K562 (cell line): ENCODE measurements around the gene ZNF652. TPM values are rescaled to one million over a fixed set of nuclear protein-coding genes. Genes with fewer than 3 reads are reported as not detected.
A peak's percentile ranks its signal among the peaks of the same experiment; 100 is the strongest.

Experiments
- ATAC-seq: fragments of 200-7000 bp; cut with Tn5 transposase; 3 replicates; pipeline ENCODE4 v1.9.1; 2020; ENCODE audit warnings: moderate library complexity
- BruUV-seq: library from RNA; stranded (reverse); fragments of 400-500 nt; replicated peaks from 2 replicates; lab custom pipeline; 2021; lab: Mats Ljungman, UMichigan
- CTCF ChIA-PET: fragments of 300-600 bp; formaldehyde crosslinking; extraction: SDS; loops from one replicate; lab custom pipeline; 2021; ENCODE audit warnings: low intra/inter-chr PET ratio; lab: Yijun Ruan, JAX
- POLR2A ChIA-PET: fragments of 300-600, 350-650 bp; sonication (Branson Sonifier 250); formaldehyde crosslinking; extraction: SDS; loops from one replicate; lab custom pipeline; 2021; ENCODE audit warnings: antibody characterized with exemption, inconsistent platforms; lab: Yijun Ruan, JAX
- DNase-seq, 4 experiments: peaks; one replicate each; pipeline versions ENCODE4 v3.0.0 to v3.0.0-alpha.2; 2011 to 2018; ENCODE audit warnings: low spot score in 3 of 4, mixed read lengths in 3 of 4; ENCODE audit errors: extremely low read depth in 1 of 4
- FAIRE-seq: peaks from 2 replicates; lab custom pipeline; 2011; peaks lifted over from hg19 to GRCh38; lab: Jason Lieb, UNC
- H2AFZ ChIP-seq: 2 replicates; pipeline ENCODE4 v1.6.0; 2011; ENCODE audit warnings: low read depth, low read length, control low read depth, inconsistent platforms
- H3K27ac ChIP-seq: fragments of 200-600 bp; 3 replicates; pipeline ENCODE4 v1.8.0; 2011; ENCODE audit warnings: low read depth, mild to moderate bottlenecking, control low read depth, inconsistent platforms, low read length, moderate library complexity, mixed read lengths; ENCODE audit errors: extremely low read depth
- H3K27me3 ChIP-seq, 2 experiments: fragments of 300-600 bp in 1 of 2; 2 replicates in 1 of 2; 3 replicates in 1 of 2; pipeline versions ENCODE4 v1.6.0 to v1.8.0; 2011; ENCODE audit warnings: inconsistent platforms in 2 of 2, low read length in 2 of 2, mild to moderate bottlenecking in 1 of 2, mixed read lengths in 1 of 2, moderate library complexity in 1 of 2; ENCODE audit not compliant: control insufficient read depth in 2 of 2, insufficient read depth in 2 of 2
- H3K36me3 ChIP-seq: fragments of 300-600 bp; 3 replicates; pipeline ENCODE4 v1.8.0; 2011; ENCODE audit warnings: mild to moderate bottlenecking, low read length, inconsistent platforms; ENCODE audit not compliant: control insufficient read depth, insufficient read depth
- H3K4me1 ChIP-seq, 2 experiments: fragments of 200-600 bp in 1 of 2; replicated peaks in 1 of 2; 2 replicates in 1 of 2; 3 replicates in 1 of 2; pipeline versions ENCODE4 v1.5.1 to v1.8.0; 2011; ENCODE audit warnings: inconsistent platforms in 2 of 2, low read length in 2 of 2, mild to moderate bottlenecking in 1 of 2, mixed read lengths in 1 of 2, moderate library complexity in 1 of 2; ENCODE audit not compliant: control insufficient read depth in 2 of 2, insufficient read depth in 2 of 2
- H3K4me2 ChIP-seq: 2 replicates; pipeline ENCODE4 v1.6.1; 2011; ENCODE audit warnings: low read length, control low read depth, inconsistent platforms, mixed read lengths; ENCODE audit not compliant: insufficient read depth
- H3K4me3 ChIP-seq: fragments of 200-600 bp; sonication (generic), shearing (Covaris generic); 2 replicates; pipeline ENCODE4 v1.5.1; 2016; ENCODE audit warnings: control low read depth, inconsistent platforms
- H3K79me2 ChIP-seq: fragments of 200-600 bp; 3 replicates; pipeline ENCODE4 v1.8.0; 2011; ENCODE audit warnings: low read length, inconsistent platforms; ENCODE audit not compliant: control insufficient read depth, insufficient read depth
- H3K9ac ChIP-seq, 2 experiments: 2 replicates each; pipeline versions ENCODE4 v1.6.0 to v1.6.1; 2011; ENCODE audit warnings: low read depth in 2 of 2, low read length in 2 of 2, control low read depth in 1 of 2, inconsistent platforms in 1 of 2, mild to moderate bottlenecking in 1 of 2, mixed read lengths in 1 of 2; ENCODE audit not compliant: insufficient read depth in 1 of 2
- H3K9me1 ChIP-seq: one replicate; pipeline ENCODE4 v1.6.0; 2011; ENCODE audit warnings: inconsistent platforms, mild to moderate bottlenecking, low read length, moderate library complexity; ENCODE audit not compliant: control insufficient read depth, insufficient read depth
- H3K9me3 ChIP-seq: replicated peaks from 2 replicates; pipeline ENCODE4 v1.5.1; 2011; ENCODE audit warnings: low read depth, low read length, inconsistent platforms; ENCODE audit not compliant: control insufficient read depth, insufficient read depth
- H4K20me1 ChIP-seq: replicated peaks from 2 replicates; pipeline ENCODE4 v1.6.1; 2011; ENCODE audit warnings: low read length, inconsistent platforms, mixed read lengths; ENCODE audit not compliant: control insufficient read depth, insufficient read depth
- DPF2 ChIP-seq: fragments of 450-650 bp; IDR thresholded peaks from 2 replicates; pipeline ENCODE4 v1.6.1; 2016
- PHB ChIP-seq: fragments of 250-450 bp; sonication (Bioruptor Pico); IDR thresholded peaks from 2 replicates; pipeline ENCODE4 v1.5.0; 2021
- TCF7L2 ChIP-seq: fragments of 150-350 bp; IDR thresholded peaks from 2 replicates; pipeline ENCODE4 v1.6.1; 2016; ENCODE audit warnings: low read depth, mild to moderate bottlenecking, low read length, moderate library complexity
- TEAD2 ChIP-seq: fragments of 450-650 bp; IDR thresholded peaks from 2 replicates; pipeline ENCODE4 v1.6.1; 2016; ENCODE audit warnings: missing genetic modification characterization, control low read depth, missing compliant biosample characterization
- ZKSCAN1 ChIP-seq: fragments of 150-350 bp; IDR thresholded peaks from 2 replicates; pipeline ENCODE4 v1.6.1; 2016; ENCODE audit warnings: low read depth, low read length
- ZNF184 ChIP-seq: sonication (generic); formaldehyde crosslinking; IDR thresholded peaks from 2 replicates; pipeline ENCODE4 v1.5.0; 2020; ENCODE audit warnings: missing genetic modification reagents
- ZNF347 ChIP-seq: fragments of 450-650 bp; formaldehyde crosslinking; IDR thresholded peaks from 2 replicates; pipeline ENCODE4 v1.4.0; 2020; ENCODE audit warnings: low read depth, mild to moderate bottlenecking, moderate library complexity
- ZNF707 ChIP-seq: fragments of 250-450 bp; sonication (Bioruptor Pico); conservative IDR thresholded peaks from 2 replicates; pipeline ENCODE4 v1.8.0; 2022; ENCODE audit warnings: inconsistent platforms, mild to moderate bottlenecking, moderate library complexity
- WGBS: fragments of 100-300 bp; shearing (Covaris generic); methylation state at CpG from one replicate; pipeline ENCODE4 v1.1.6; 2016; ENCODE audit warnings: low coverage, mixed read lengths; ENCODE audit not compliant: insufficient coverage; ENCODE audit errors: missing lambda C conversion rate; 5-methylcytosine and 5-hydroxymethylcytosine counted together
- in situ Hi-C: fragments of 300-500 bp; cut with MboI; formaldehyde crosslinking; loops from 4 replicates; pipeline ENCODE4 v1.15.0; 2018; ENCODE audit warnings: inconsistent platforms, mixed read lengths
- intact Hi-C: fragments of 100-400 bp; cut with micrococcal nuclease; formaldehyde crosslinking; loops from 2 replicates; pipeline ENCODE4 v1.14.2; 2022
- polyA plus RNA-seq, 8 experiments: library from polyadenylated mRNA; depleted of rRNA in 4 of 8; stranded (reverse) in 5 of 8; unstranded in 3 of 8; fragments of >200 nt; fragmentation: Nextera tagmentation in 2 of 8; fragmentation: Illumina TruSeq in 1 of 8; extraction: Ambion mirVana in 2 of 8; extraction: Trizol in 1 of 8; gene quantifications; 2 replicates each; pipeline versions ENCODE4 v1.2.1 to v1.2.3, GENCODE V29; 2011 to 2014; ENCODE audit warnings: inconsistent platforms in 1 of 8, missing spikeins in 1 of 8
- total RNA-seq, 7 experiments: library from RNA; depleted of rRNA in 6 of 7; stranded (reverse); fragments of >200 nt in 6 of 7; fragmentation: Illumina TruSeq in 2 of 7; extraction: Trizol in 2 of 7; gene quantifications; 2 replicates each; pipeline versions ENCODE4 v1.2.1 to v1.2.3, GENCODE V29; 2011 to 2021; ENCODE audit warnings: low replicate concordance in 1 of 7
- TF ChIP-seq, protein P1 (sequence below): sonication (generic); formaldehyde crosslinking; IDR thresholded peaks from 2 replicates; pipeline ENCODE4 v1.8.0; 2023; ENCODE audit warnings: missing genetic modification reagents, mild to moderate bottlenecking, borderline replicate concordance
- TF ChIP-seq, protein P2 (sequence below): fragments of 450-650 bp; conservative IDR thresholded peaks from 2 replicates; pipeline ENCODE4 v1.6.1; 2016; ENCODE audit warnings: missing genetic modification characterization, low read depth, mild to moderate bottlenecking, missing compliant biosample characterization, moderate library complexity
- TF ChIP-seq, protein P3 (sequence below): IDR thresholded peaks from 2 replicates; pipeline ENCODE4 v1.6.1; 2014; ENCODE audit warnings: antibody characterized with exemption
- TF ChIP-seq, protein P4 (sequence below): fragments of 250-450 bp; sonication (Bioruptor Pico); IDR thresholded peaks from 2 replicates; pipeline ENCODE4 v1.5.0; 2021; ENCODE audit warnings: mild to moderate bottlenecking, moderate library complexity

Gene ZNF652
- total and polyA plus RNA-seq, 9 of the 15 experiments (the other 6 are each of a cell fraction or from before 2014, with no cell fraction given), result 5.1 to 15.5 (median 7.8) TPM

DNA sequence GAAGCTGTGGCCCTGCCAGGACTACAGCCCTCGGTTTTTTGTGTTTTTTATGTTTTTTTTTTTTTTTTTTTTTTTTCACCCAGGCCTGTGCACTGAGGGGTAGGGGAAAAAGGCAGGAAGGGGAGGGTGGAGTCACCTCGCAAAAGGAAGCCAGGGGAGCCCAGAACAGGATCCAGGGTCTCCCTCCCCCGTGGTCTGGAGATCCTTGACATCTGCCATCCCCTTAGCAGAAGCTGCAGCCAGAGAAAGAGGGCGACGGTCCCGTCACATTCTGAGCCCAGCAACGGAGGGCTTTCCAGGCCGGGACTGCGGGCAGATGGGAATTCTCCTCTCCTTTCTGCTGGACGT is 102.4 kb downstream of the ZNF652 start:
- no peaks in the 10 kb centered on the region for H3K79me2 ChIP-seq
- BruUV-seq, result no TSS peak
- H3K4me3 ChIP-seq, result no peak overlapping the region
- intact Hi-C loops (no loop called here), in situ Hi-C loops (no loop called here)
- peaks cover 0 to 23% of the 10 kb centered on the region in 2 experiments; a peak in 2 of 5 replicates for H3K27me3 ChIP-seq
- H3K4me1 ChIP-seq, result peaks cover 4 to 13% of the 10 kb centered on the region in 2 experiments; a peak in 4 of 5 replicates
- H3K9ac ChIP-seq, result peak overlapping the region; percentile 47 to 88; a peak in 3 of 4 replicates
- H4K20me1 ChIP-seq, result no peaks in the 10 kb centered on the region
- no peak for ATAC-seq
- DNase-seq, result no peak
- no peak for FAIRE-seq
- POLR2A ChIA-PET, result interaction anchor here (0.5 to 1.4 kb wide), 2 partner anchors 9 to 139 kb away, joined by 3 read pairs; no protein-coding TSS in a partner anchor
- H3K9me3 ChIP-seq, result no peaks in the 10 kb centered on the region
- no peaks in the 10 kb centered on the region for H3K36me3 ChIP-seq
- no peaks in the 10 kb centered on the region for H3K9me1 ChIP-seq
- CTCF ChIA-PET, result interaction anchor here (0.9 kb wide), 1 partner anchor 465 kb away, joined by 3 read pairs; no protein-coding TSS in a partner anchor
- H3K27ac ChIP-seq, result no peak overlapping the region
- WGBS, result 54% methylated on average over 8 of the region's 10 CpGs
- peak overlapping the region; percentile 69 for H3K4me2 ChIP-seq
- H2AFZ ChIP-seq, result peak overlapping the region; percentile 89
- TF ChIP-seq TCF7L2 (no peak), ZNF184 (CRISPR knock-in tag) (no peak), TEAD2 (no peak), ZNF707 (CRISPR knock-in tag) (no peak), ZKSCAN1 (no peak), ZNF347 (no peak), PHB (no peak), DPF2 (no peak)
- TF ChIP-seq, protein P1, sequence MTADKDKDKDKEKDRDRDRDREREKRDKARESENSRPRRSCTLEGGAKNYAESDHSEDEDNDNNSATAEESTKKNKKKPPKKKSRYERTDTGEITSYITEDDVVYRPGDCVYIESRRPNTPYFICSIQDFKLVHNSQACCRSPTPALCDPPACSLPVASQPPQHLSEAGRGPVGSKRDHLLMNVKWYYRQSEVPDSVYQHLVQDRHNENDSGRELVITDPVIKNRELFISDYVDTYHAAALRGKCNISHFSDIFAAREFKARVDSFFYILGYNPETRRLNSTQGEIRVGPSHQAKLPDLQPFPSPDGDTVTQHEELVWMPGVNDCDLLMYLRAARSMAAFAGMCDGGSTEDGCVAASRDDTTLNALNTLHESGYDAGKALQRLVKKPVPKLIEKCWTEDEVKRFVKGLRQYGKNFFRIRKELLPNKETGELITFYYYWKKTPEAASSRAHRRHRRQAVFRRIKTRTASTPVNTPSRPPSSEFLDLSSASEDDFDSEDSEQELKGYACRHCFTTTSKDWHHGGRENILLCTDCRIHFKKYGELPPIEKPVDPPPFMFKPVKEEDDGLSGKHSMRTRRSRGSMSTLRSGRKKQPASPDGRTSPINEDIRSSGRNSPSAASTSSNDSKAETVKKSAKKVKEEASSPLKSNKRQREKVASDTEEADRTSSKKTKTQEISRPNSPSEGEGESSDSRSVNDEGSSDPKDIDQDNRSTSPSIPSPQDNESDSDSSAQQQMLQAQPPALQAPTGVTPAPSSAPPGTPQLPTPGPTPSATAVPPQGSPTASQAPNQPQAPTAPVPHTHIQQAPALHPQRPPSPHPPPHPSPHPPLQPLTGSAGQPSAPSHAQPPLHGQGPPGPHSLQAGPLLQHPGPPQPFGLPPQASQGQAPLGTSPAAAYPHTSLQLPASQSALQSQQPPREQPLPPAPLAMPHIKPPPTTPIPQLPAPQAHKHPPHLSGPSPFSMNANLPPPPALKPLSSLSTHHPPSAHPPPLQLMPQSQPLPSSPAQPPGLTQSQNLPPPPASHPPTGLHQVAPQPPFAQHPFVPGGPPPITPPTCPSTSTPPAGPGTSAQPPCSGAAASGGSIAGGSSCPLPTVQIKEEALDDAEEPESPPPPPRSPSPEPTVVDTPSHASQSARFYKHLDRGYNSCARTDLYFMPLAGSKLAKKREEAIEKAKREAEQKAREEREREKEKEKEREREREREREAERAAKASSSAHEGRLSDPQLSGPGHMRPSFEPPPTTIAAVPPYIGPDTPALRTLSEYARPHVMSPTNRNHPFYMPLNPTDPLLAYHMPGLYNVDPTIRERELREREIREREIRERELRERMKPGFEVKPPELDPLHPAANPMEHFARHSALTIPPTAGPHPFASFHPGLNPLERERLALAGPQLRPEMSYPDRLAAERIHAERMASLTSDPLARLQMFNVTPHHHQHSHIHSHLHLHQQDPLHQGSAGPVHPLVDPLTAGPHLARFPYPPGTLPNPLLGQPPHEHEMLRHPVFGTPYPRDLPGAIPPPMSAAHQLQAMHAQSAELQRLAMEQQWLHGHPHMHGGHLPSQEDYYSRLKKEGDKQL (CRISPR knock-in tag), result no peak
- TF ChIP-seq, protein P2, sequence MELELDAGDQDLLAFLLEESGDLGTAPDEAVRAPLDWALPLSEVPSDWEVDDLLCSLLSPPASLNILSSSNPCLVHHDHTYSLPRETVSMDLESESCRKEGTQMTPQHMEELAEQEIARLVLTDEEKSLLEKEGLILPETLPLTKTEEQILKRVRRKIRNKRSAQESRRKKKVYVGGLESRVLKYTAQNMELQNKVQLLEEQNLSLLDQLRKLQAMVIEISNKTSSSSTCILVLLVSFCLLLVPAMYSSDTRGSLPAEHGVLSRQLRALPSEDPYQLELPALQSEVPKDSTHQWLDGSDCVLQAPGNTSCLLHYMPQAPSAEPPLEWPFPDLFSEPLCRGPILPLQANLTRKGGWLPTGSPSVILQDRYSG (tag), result no peak
- TF ChIP-seq, protein P3, sequence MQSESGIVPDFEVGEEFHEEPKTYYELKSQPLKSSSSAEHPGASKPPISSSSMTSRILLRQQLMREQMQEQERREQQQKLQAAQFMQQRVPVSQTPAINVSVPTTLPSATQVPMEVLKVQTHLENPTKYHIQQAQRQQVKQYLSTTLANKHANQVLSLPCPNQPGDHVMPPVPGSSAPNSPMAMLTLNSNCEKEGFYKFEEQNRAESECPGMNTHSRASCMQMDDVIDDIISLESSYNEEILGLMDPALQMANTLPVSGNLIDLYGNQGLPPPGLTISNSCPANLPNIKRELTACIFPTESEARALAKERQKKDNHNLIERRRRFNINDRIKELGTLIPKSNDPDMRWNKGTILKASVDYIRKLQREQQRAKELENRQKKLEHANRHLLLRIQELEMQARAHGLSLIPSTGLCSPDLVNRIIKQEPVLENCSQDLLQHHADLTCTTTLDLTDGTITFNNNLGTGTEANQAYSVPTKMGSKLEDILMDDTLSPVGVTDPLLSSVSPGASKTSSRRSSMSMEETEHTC, result no peak
- TF ChIP-seq, protein P4, sequence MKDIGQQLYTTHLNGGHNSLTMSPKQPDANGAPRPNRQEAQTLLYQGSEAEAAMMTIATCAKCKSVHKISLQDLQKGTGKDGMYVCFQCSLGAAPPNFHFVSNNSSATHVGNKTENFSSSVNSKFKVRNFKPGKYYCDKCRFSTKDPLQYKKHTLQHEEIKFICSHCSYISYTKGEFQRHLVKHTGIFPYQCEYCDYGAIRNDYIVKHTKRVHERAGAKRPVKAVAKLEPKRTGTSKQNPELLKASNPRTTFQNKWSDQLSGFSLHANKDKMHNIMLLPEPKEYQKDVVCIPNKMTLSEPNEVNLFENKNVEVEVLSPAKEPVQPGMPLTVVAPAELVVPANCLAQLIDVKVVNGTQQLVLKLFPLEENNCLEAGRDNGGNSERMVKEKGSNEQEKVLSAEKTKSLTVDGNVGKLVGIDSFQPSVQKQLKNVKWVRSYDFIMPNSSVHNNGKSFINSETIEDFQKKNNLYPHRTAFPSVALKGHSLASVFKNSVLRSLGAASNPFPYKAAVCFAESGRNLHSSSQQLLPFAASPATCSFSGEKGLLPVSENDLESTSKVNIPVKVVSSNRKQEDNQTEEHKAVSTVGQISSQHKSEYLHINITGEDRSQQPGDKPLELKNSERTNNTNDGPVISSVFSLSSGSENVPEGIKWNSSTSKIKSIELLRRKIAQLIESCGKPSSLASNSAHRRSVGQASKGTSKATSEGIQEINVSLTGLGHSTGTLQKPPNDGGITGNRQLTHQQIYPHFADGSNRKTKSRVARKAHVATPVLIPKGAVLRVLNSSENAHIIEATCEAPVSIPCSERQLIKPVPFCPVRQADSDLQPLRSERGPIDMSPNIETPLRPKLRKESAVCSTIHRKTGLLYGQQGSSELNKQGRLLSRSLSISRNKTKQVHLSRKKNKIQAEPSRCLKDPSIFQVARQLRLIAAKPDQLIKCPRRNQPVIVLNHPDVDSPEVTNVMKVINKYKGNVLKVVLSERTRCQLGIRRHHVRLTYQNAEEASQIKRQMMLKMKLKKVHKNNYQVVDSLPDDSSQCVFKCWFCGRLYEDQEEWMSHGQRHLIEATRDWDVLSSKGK (CRISPR knock-in tag), result no peak
